Anterior cingulate cortex (tissue), 58 donors: ENCODE data around the gene HMCN2.
A peak's percentile ranks its signal among the peaks of the same experiment; 100 is the strongest.

Experiments used
- DNase-seq, 58 donors: peaks; one replicate each; lab custom pipeline; 2025; lab: John Stamatoyannopoulos, UW

Gene HMCN2

DNA sequence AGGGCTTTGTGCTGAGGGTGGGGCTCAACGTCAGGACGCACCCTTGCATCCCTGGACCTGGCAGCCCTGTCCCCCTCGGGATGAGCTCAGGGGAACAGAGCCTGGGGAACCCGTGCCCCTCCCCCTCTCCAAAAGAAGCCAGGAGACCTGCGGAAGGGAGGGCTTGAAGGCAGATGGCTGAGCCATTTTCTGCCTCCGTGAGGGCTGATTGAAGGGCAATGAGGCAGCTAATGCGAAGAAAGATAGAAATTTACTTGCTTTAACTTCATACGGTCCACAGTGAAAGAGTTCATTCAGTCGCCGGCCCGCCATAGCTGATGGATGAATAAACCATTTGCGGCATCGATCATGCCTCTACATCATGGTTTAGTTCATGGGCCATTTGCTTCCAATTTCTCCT, 208.0 kb downstream of the HMCN2 start:
- DNase-seq: no peak

DNA sequence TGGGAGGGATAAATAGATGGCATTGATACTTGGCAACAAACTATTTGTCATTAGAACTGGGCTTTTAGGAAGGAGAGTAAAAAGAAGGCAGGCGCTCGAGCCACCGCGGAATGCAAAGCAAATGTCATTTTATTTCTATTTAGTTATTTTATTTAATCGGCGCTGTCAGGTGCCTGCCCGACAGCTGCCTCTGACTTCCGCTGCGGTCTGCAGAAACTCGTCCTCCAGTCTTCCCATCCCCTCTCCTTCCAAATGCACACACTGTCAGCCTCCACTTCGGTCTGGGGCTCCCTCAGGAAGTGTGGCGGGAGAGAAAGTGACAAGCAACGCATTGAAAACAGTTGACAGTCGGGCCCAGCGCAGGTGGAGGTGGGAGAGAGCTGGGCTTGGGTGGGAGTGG, 208.5 kb downstream of the HMCN2 start:
- peak in 1 of 58 donors; percentile 25 for DNase-seq

DNA sequence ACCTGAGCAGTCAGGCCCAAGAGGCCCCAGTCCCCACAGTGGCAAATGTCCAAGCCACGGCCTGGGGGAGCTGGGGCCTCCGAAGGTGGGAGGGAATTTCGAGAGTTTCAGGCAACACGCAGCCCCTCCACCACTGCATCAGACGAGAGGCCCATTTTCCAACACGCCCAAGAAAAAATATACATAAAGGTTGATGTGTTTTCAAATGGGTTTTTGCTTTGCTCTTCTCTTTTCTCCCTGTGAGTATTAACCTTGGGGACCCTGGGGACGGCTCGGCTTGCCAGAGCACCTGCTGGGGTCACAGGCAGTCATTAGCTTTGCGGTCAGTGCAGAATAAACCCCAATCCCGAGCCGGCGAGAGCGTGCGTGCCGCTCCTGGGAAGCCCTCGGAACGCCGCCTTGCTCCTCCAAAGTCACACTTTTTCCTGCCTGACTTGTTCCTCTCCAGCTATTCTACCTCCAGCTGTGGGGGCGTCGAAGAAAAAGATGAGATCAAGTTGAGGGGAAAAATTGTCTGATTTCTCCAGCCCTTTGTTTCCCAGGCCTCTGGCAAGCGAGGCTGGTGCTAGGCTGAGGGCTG, 210.7 kb downstream of the HMCN2 start:
- DNase-seq: no peak

DNA sequence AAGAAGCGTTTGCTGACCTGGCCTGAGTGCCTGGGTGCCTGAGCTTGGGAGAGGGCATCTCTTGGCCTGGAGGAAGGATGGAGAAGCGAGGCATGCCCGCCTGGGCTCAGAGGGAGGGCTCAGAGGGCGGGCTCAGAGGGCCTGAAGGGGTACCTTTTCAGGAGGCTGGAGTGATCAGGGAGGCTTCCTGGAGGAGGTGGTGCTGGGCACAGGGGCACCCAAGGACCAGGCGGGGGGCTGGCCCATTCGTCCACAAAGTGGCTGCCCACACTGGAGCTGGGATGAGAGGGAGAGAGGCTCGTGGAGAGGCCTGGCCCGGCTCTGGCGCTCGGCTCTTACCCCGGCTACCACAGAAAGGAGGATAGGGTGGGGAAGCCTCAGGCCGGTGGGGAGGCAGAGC, 212.0 kb downstream of the HMCN2 start:
- no peak for DNase-seq

DNA sequence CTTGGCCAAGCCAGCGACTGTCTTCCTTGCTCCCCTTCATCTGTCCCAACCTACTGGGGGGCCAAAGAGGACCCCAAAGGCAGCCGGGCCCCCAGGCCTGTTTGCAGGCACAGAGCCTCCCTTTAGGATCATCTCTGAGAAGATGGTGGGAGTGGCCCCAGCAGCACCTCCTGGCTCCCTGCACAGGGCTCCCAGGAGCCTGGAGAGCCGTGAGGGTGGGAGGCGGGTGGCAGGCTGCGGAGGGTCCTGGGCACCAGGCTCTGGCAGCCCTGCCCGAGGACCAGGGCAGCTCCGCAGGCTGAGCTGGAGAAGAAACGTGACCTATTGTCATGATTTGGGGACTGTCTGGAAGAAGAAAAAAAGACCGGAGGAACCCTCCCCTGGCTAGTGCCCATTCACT, 212.6 kb downstream of the HMCN2 start:
- no peak for DNase-seq

DNA sequence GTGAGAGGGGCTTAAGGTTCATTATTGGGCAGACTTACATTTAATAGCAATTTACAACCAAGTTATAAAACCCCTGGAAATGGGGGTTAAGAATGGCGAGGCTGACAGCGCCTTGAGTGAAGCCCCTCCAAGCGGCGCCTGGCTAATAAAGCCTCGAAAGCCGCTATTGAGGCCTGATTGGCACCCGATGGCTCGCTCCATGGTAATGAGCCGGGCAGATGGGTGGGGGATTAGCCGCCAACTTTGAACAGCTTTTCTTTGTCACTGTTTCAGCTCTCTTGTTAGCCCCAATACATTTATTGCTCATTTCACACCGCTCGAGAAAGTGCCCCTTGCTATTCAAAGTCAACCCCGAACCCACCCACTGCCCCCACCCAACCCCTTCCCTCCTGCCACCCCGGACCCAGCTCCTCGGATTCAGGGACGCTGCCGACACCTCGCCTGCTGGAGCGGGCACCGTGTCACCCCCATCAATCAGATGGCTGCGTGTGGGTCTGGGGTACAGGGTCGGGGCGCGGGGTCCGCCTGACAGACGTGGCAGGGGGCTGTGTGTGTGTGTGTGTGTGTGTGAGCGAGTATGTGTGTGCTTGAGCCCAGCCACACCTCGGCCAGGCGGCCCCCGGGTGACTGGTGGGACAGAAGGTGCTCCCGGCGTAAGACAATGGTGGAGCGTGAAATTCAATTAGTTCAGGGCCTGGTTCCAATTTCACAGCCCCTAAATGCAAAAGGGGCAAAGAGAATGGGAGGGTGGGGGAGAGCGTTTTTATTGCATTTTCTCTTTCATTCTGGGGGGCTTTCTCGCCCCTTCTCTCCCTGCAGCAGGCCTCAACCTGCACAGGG, 213.4 kb downstream of the HMCN2 start:
- DNase-seq: no peak

DNA sequence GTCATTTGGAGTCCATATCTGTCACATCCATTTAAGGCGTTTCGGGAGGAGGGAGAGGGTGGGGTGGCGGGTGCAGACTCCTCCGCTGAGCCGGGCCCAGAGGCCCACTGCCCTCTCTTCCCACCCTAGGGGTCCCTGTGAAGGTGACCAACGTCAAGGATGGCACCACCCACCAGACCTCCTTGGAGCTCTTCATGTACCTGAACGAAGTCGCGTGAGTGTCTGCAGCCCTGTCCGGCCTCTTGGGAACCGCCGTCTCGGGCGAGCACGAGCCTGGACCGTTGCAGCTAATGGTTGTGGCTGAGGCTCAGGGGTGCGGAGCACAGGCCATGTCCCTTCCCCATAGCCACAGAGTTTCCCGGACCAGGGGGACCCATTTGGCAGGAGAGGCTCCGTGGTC, 214.0 kb downstream of the HMCN2 start:
- DNase-seq: no peak

DNA sequence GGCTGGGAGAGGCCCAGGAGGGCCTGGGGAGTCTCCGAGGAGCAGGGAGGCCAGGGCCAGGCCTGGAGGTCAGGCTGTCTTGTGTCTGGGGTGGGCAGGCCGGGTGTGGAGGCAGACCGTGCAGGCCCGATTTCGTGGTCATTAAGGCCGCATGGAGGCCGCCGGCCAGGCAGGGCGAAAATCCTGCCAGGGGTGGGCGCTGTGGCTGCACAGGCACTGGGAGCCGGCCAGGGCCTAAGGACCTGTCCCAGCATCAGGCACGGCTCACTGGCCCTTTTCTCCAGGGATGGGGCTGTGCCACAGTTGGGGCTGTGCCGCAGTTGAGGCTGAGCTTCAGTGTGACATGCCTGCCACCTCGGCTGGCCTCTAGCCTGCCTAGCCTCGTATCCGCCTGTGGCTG, 215.1 kb downstream of the HMCN2 start:
- peak in 32 of 58 donors; percentile 8 to 74 (median 30) for DNase-seq

DNA sequence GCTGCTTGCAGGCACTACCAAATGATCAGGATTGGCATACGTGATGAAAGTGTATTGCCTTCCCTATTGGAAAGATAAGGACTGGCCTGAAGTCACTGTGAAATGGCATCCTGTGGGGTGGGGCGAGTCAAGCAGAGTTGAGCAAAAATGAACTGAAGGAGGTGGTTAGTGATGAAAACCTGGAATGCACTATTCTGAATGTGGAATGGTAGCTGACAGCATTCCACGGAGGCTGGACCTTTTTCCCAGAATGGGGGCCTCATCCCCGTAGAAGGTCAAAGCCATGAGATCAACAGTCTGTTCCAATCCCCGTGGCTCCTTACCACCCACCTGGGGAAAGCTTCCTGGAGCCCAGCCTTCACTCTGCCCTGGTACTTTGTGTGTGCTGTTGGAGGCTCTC, 216.9 kb downstream of the HMCN2 start:
- no peak for DNase-seq

DNA sequence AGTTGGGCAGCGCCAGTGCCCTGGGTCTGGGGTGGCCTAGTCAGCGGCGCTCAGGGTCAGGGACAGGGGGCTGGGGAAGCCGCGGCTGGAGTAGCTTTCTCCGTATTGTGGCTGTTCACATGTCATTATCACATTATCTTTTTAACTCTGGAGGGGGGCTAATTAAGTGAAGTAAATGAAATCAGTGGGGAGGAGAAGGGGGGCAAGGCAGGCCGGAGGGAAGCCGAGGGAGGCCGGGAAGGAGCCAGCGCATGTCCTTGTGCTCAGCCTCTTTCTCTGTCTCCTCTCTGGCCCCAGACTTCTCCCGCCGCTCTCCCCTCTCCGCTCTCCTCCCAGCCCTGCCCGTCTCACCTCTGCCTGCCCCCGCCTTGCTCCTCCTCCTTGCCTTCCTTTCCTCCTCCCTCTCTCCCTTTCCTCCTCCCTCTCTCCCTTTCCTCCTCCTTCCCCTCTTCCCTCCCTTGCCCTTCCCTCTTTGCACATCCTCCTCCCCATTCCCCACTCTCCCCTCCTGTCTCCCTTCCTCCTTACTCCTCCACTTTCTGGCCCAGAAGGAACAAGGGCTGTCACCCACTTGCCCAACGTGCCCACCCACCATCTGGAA, 217.9 kb downstream of the HMCN2 start:
- peak in 2 of 58 donors; percentile 11 to 66 for DNase-seq
